PC-9 (cell line): ENCODE data around the gene CD276. TPM values are rescaled to one million over a fixed set of nuclear protein-coding genes. Genes with fewer than 3 reads are reported as not detected.

Experiments used
- BruUV-seq: library from RNA; stranded (reverse); fragments of 400-500 nt; replicated peaks from 2 replicates; lab custom pipeline; 2021; lab: Mats Ljungman, UMichigan
- CTCF ChIA-PET: fragments of 300-600 bp; sonication (Branson Sonifier 250); formaldehyde crosslinking; loops from one replicate; lab custom pipeline; 2022; ENCODE audit warnings: antibody characterized with exemption; lab: Charles Lee
- POLR2A ChIA-PET: fragments of 300-600 bp; sonication (Branson Sonifier 250); formaldehyde crosslinking; loops from one replicate; lab custom pipeline; 2022; ENCODE audit warnings: antibody characterized with exemption; ENCODE audit not compliant: unreplicated experiment; lab: Charles Lee
- DNase-seq, 2 experiments: peaks; one replicate each; pipeline versions ENCODE4 v3.0.0 to v3.0.0-alpha.2; 2015 to 2022; ENCODE audit warnings: mixed read lengths in 1 of 2
- H2AFZ ChIP-seq: fragments of 200-600 bp; sonication (generic); 2 replicates; pipeline ENCODE4 v1.8.1; 2017; ENCODE audit warnings: antibody characterized with exemption
- H3F3A ChIP-seq: fragments of 200-600 bp; sonication (generic); 2 replicates; pipeline ENCODE4 v1.8.1; 2017; ENCODE audit warnings: antibody characterized with exemption, mild to moderate bottlenecking, low read depth; ENCODE audit not compliant: insufficient read depth
- H3K27ac ChIP-seq: fragments of 200-600 bp; sonication (generic); 2 replicates; pipeline ENCODE4 v1.6.1; 2016; ENCODE audit warnings: mixed run types
- H3K27me3 ChIP-seq: fragments of 200-600 bp; sonication (generic); 2 replicates; pipeline ENCODE4 v1.6.1; 2016; ENCODE audit warnings: low read depth, mixed run types; ENCODE audit not compliant: insufficient read depth
- H3K36me3 ChIP-seq: fragments of 200-600 bp; sonication (generic); 2 replicates; pipeline ENCODE4 v1.6.1; 2016; ENCODE audit warnings: low read depth, mixed run types
- H3K4me1 ChIP-seq: fragments of 200-600 bp; sonication (generic); replicated peaks from 2 replicates; pipeline ENCODE4 v1.6.1; 2016; ENCODE audit warnings: mixed run types; ENCODE audit not compliant: insufficient read depth
- H3K4me2 ChIP-seq: fragments of 200-600 bp; sonication (generic); 2 replicates; pipeline ENCODE4 v1.6.1; 2017; ENCODE audit warnings: mixed run types
- H3K4me3 ChIP-seq: fragments of 200-600 bp; sonication (generic); 2 replicates; pipeline ENCODE4 v1.6.1; 2016; ENCODE audit warnings: mixed run types
- H3K79me2 ChIP-seq: fragments of 200-600 bp; sonication (generic); 2 replicates; pipeline ENCODE4 v1.6.1; 2017; ENCODE audit warnings: low read depth, mixed run types
- H3K9me2 ChIP-seq: fragments of 200-600 bp; sonication (generic); 2 replicates; pipeline ENCODE4 v1.8.1; 2017; ENCODE audit warnings: mild to moderate bottlenecking; ENCODE audit not compliant: insufficient read depth
- H3K9me3 ChIP-seq: fragments of 200-600 bp; sonication (generic); 2 replicates; pipeline ENCODE4 v1.8.1; 2016; ENCODE audit warnings: low read depth; ENCODE audit not compliant: insufficient read depth
- H4K20me1 ChIP-seq: fragments of 200-600 bp; sonication (generic); 2 replicates; pipeline ENCODE4 v1.8.1; 2017; ENCODE audit not compliant: insufficient read depth
- CTCF ChIP-seq: fragments of 200-600 bp; sonication (generic); conservative IDR thresholded peaks from 2 replicates; pipeline ENCODE4 v1.6.1; 2017; ENCODE audit warnings: mixed run types, antibody characterized with exemption, mild to moderate bottlenecking, moderate library complexity
- EZH2 ChIP-seq: fragments of 200-600 bp; sonication (generic); IDR thresholded peaks from 2 replicates; pipeline ENCODE4 v1.8.0; 2017; ENCODE audit warnings: antibody characterized with exemption, low read depth
- intact Hi-C: fragments of 100-400 bp; cut with micrococcal nuclease; formaldehyde crosslinking; loops from one replicate; pipeline ENCODE4 v1.10.0; 2022; ENCODE audit not compliant: unreplicated experiment
- total RNA-seq: library from RNA; stranded (reverse); gene quantifications from 2 replicates; pipeline ENCODE4 v1.2.3, GENCODE V29; 2021

The CD276 gene
- total RNA-seq, 1 experiment from 2014 or later: 82.6 TPM

GRCh38 chr15:73758461-73758860 is 74.3 kb downstream of the CD276 start:
- BruUV-seq: no TSS peak

GRCh38 chr15:73760330-73761329 is 76.4 kb downstream of the CD276 start:
- H3K27me3 ChIP-seq: peaks cover 84% of the 10 kb centered on the region
- H3K4me3 ChIP-seq: no peak overlapping the region

More at GRCh38 chr15:73758461-73758860, 74.3 kb downstream of the CD276 start:
- TF ChIP-seq EZH2: no peak
- no peak for TF ChIP-seq CTCF
- H3K79me2 ChIP-seq: no peaks in the 10 kb centered on the region
- ChIA-PET POLR2A (no interaction called here), CTCF (no interaction called here)
- no peaks in the 10 kb centered on the region for H3K4me1 ChIP-seq
- H3K9me3 ChIP-seq: no peaks in the 10 kb centered on the region
- H3K36me3 ChIP-seq: no peaks in the 10 kb centered on the region
- intact Hi-C loops: no loop called here
- no peak overlapping the region for H3K4me3 ChIP-seq
- H3K27me3 ChIP-seq: peaks cover 84% of the 10 kb centered on the region
- DNase-seq: no peak
- H3K27ac ChIP-seq: no peak overlapping the region
- no peak overlapping the region for H2AFZ ChIP-seq
- H3K9me2 ChIP-seq: no peaks in the 10 kb centered on the region
- no peaks in the 10 kb centered on the region for H4K20me1 ChIP-seq
- no peaks in the 10 kb centered on the region for H3F3A ChIP-seq
- H3K4me2 ChIP-seq: no peak overlapping the region

GRCh38 chr15:73763931-73764330 is 79.7 kb downstream of the CD276 start:
- no peak overlapping the region for H3K27ac ChIP-seq
- H3K9me2 ChIP-seq: no peaks in the 10 kb centered on the region
- POLR2A ChIA-PET: no interaction called here
- BruUV-seq: no TSS peak
- CTCF ChIA-PET: interaction anchor here (0.5 kb wide), 1 partner anchor 141 kb away, joined by 9 read pairs; no protein-coding TSS in a partner anchor
- no peaks in the 10 kb centered on the region for H3K79me2 ChIP-seq
- no peaks in the 10 kb centered on the region for H3F3A ChIP-seq
- H2AFZ ChIP-seq: no peak overlapping the region
- H3K9me3 ChIP-seq: no peaks in the 10 kb centered on the region
- no peak overlapping the region for H3K4me2 ChIP-seq
- H3K4me3 ChIP-seq: no peak overlapping the region
- no peak for DNase-seq
- TF ChIP-seq CTCF (no peak), EZH2 (no peak)
- H3K36me3 ChIP-seq: no peaks in the 10 kb centered on the region
- no peaks in the 10 kb centered on the region for H4K20me1 ChIP-seq
- intact Hi-C loops: no loop called here
- H3K4me1 ChIP-seq: no peaks in the 10 kb centered on the region
- H3K27me3 ChIP-seq: peaks cover 79% of the 10 kb centered on the region

More at GRCh38 chr15:73760330-73761329, 76.4 kb downstream of the CD276 start:
- intact Hi-C loops: no loop called here
- Histone ChIP-seq H3K36me3 (no peaks in the 10 kb centered on the region), H3K4me1 (no peaks in the 10 kb centered on the region), H3K79me2 (no peaks in the 10 kb centered on the region), H3K27ac (no peak overlapping the region), H3F3A (no peaks in the 10 kb centered on the region), H3K9me3 (no peaks in the 10 kb centered on the region), H3K4me2 (no peak overlapping the region), H3K9me2 (no peaks in the 10 kb centered on the region), H4K20me1 (no peaks in the 10 kb centered on the region), H2AFZ (no peak overlapping the region)
- DNase-seq: no peak
- no TSS peak for BruUV-seq
- TF ChIP-seq CTCF: no peak
- no peak for TF ChIP-seq EZH2
- POLR2A ChIA-PET: no interaction called here
- CTCF ChIA-PET: no interaction called here

Other genes starting within 250 kb of the CD276 start
- gene REC114, start 241.2 kb upstream of the CD276 start, total RNA-seq: not detected in 2 replicates
- 61.8 and 101 TPM in 2 replicates for gene NPTN, start 51.0 kb upstream of the CD276 start, total RNA-seq
- gene INSYN1, start 69.0 kb downstream of the CD276 start, total RNA-seq: not detected in 2 replicates
- gene TBC1D21, start 189.2 kb downstream of the CD276 start, total RNA-seq: not detected in 2 replicates
- 35.8 and 50.7 TPM in 2 replicates for gene LOXL1, start 242.1 kb downstream of the CD276 start, total RNA-seq